PC-9 (cell line): ENCODE results near the gene CDHR5. TPM values are rescaled to one million over a fixed set of nuclear protein-coding genes. Genes with fewer than 3 reads are reported as not detected.
"Not testable (repeated sequence)": the region's sequence is repeated elsewhere in the genome, so short reads cannot be mapped to it uniquely, and the experiment has no call there.

Experiments used
- BruUV-seq: library from RNA; stranded (reverse); fragments of 400-500 nt; replicated peaks from 2 replicates; lab custom pipeline; 2021; lab: Mats Ljungman, UMichigan
- CTCF ChIA-PET: fragments of 300-600 bp; sonication (Branson Sonifier 250); formaldehyde crosslinking; loops from one replicate; lab custom pipeline; 2022; ENCODE audit warnings: antibody characterized with exemption; lab: Charles Lee
- POLR2A ChIA-PET: fragments of 300-600 bp; sonication (Branson Sonifier 250); formaldehyde crosslinking; loops from one replicate; lab custom pipeline; 2022; ENCODE audit warnings: antibody characterized with exemption; ENCODE audit not compliant: unreplicated experiment; lab: Charles Lee
- DNase-seq, 2 experiments: peaks; one replicate each; pipeline versions ENCODE4 v3.0.0 to v3.0.0-alpha.2; 2015 to 2022; ENCODE audit warnings: mixed read lengths in 1 of 2
- H2AFZ ChIP-seq: fragments of 200-600 bp; sonication (generic); 2 replicates; pipeline ENCODE4 v1.8.1; 2017; ENCODE audit warnings: antibody characterized with exemption
- H3F3A ChIP-seq: fragments of 200-600 bp; sonication (generic); 2 replicates; pipeline ENCODE4 v1.8.1; 2017; ENCODE audit warnings: antibody characterized with exemption, mild to moderate bottlenecking, low read depth; ENCODE audit not compliant: insufficient read depth
- H3K27ac ChIP-seq: fragments of 200-600 bp; sonication (generic); 2 replicates; pipeline ENCODE4 v1.6.1; 2016; ENCODE audit warnings: mixed run types
- H3K27me3 ChIP-seq: fragments of 200-600 bp; sonication (generic); 2 replicates; pipeline ENCODE4 v1.6.1; 2016; ENCODE audit warnings: low read depth, mixed run types; ENCODE audit not compliant: insufficient read depth
- H3K36me3 ChIP-seq: fragments of 200-600 bp; sonication (generic); 2 replicates; pipeline ENCODE4 v1.6.1; 2016; ENCODE audit warnings: low read depth, mixed run types
- H3K4me1 ChIP-seq: fragments of 200-600 bp; sonication (generic); replicated peaks from 2 replicates; pipeline ENCODE4 v1.6.1; 2016; ENCODE audit warnings: mixed run types; ENCODE audit not compliant: insufficient read depth
- H3K4me2 ChIP-seq: fragments of 200-600 bp; sonication (generic); 2 replicates; pipeline ENCODE4 v1.6.1; 2017; ENCODE audit warnings: mixed run types
- H3K4me3 ChIP-seq: fragments of 200-600 bp; sonication (generic); 2 replicates; pipeline ENCODE4 v1.6.1; 2016; ENCODE audit warnings: mixed run types
- H3K79me2 ChIP-seq: fragments of 200-600 bp; sonication (generic); 2 replicates; pipeline ENCODE4 v1.6.1; 2017; ENCODE audit warnings: low read depth, mixed run types
- H3K9me2 ChIP-seq: fragments of 200-600 bp; sonication (generic); 2 replicates; pipeline ENCODE4 v1.8.1; 2017; ENCODE audit warnings: mild to moderate bottlenecking; ENCODE audit not compliant: insufficient read depth
- H3K9me3 ChIP-seq: fragments of 200-600 bp; sonication (generic); 2 replicates; pipeline ENCODE4 v1.8.1; 2016; ENCODE audit warnings: low read depth; ENCODE audit not compliant: insufficient read depth
- H4K20me1 ChIP-seq: fragments of 200-600 bp; sonication (generic); 2 replicates; pipeline ENCODE4 v1.8.1; 2017; ENCODE audit not compliant: insufficient read depth
- CTCF ChIP-seq: fragments of 200-600 bp; sonication (generic); conservative IDR thresholded peaks from 2 replicates; pipeline ENCODE4 v1.6.1; 2017; ENCODE audit warnings: mixed run types, antibody characterized with exemption, mild to moderate bottlenecking, moderate library complexity
- EZH2 ChIP-seq: fragments of 200-600 bp; sonication (generic); IDR thresholded peaks from 2 replicates; pipeline ENCODE4 v1.8.0; 2017; ENCODE audit warnings: antibody characterized with exemption, low read depth
- intact Hi-C: fragments of 100-400 bp; cut with micrococcal nuclease; formaldehyde crosslinking; loops from one replicate; pipeline ENCODE4 v1.10.0; 2022; ENCODE audit not compliant: unreplicated experiment
- total RNA-seq: library from RNA; stranded (reverse); gene quantifications from 2 replicates; pipeline ENCODE4 v1.2.3, GENCODE V29; 2021

CDHR5 gene
- total RNA-seq, 1 experiment from 2014 or later, result not detected

DNA sequence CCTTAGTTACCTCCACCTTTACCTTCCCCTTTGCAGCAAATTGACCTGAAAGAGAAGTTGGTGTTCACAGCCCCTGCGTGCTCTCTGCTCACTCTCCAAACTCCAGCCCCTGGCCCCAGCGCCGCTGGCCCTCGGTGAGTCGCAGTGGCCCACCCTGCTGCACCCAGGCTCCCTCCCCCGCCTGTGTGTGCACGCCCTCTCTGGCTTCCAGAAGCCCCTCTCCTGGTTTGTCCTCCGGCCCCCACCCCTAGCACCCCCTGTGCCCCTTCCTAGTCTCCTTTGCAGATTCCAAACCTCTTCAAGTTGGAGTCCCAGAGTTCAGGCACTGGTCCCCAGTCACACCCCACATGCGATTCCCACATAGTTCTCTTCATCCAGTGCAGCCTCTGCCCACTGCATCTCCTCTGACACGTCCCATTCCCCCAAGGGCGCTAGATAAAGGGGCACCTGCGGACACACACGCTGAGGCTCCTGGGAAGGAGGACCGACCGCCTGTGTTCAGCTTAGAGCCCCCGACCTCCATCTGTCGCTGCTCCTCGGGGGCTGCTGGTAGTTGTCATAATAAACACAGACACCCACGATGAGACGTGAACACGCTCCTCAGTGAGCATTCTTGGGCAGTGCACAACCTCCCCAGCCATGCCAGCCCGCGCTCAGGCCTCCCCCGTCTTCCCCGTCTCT is 50.0 kb downstream of the CDHR5 start:
- peak overlapping the region; percentile 84 for H2AFZ ChIP-seq
- no peaks in the 10 kb centered on the region for H3K9me3 ChIP-seq
- no TSS peak for BruUV-seq
- peaks cover 28% of the 10 kb centered on the region for H4K20me1 ChIP-seq
- ChIA-PET CTCF (interaction anchor here (0.6 kb wide), 1 partner anchor 144 kb away, joined by 6 read pairs; no protein-coding TSS in a partner anchor), POLR2A (interaction anchor here (0.6 to 1.1 kb wide), 2 partner anchors 15 to 41 kb away, joined by 3 read pairs; no protein-coding TSS in a partner anchor)
- H3K4me3 ChIP-seq, result peak overlapping the region; percentile 68; the same call in 1 of the 2 replicates
- H3K27me3 ChIP-seq, result no peaks in the 10 kb centered on the region
- no peak overlapping the region for H3K27ac ChIP-seq
- H3K9me2 ChIP-seq, result no peaks in the 10 kb centered on the region
- peaks cover 31% of the 10 kb centered on the region for H3K79me2 ChIP-seq
- TF ChIP-seq CTCF, result no peak
- TF ChIP-seq EZH2, result no peak
- peak overlapping the region; percentile 83 for H3K4me2 ChIP-seq
- intact Hi-C loops, result no loop called here
- H3F3A ChIP-seq, result no peaks in the 10 kb centered on the region
- no peaks in the 10 kb centered on the region; the same call in 1 of the 2 replicates for H3K36me3 ChIP-seq
- DNase-seq, result no peak
- peaks cover 16% of the 10 kb centered on the region for H3K4me1 ChIP-seq

DNA sequence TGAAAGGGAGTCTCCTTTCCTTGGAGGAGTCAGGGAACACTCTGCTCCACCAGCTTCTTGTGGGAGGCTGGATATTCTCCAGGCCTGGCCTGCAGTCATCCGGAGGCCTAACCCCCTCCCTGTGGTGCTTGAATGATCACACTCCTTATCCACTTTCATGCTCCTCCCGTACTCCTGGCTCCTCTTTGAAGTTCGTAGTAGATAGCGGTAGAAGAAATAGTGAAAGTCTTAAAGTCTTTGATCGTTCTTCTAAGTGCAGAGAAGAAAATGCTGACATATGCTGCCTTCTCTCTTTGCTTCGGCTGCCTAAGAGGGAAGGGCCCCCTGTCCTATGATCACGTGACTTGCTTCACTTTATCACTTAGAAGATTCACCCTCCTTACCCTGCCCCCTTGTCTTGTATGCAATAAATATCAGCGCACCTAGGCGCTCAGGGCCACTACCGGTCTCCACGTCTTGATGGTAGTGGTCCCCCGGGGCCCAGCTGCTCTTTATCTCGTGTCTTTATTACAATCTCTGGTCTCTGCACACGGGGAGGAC is 50.7 kb downstream of the CDHR5 start:
- H3K4me3 ChIP-seq, H3K36me3 ChIP-seq, H3K9me3 ChIP-seq, H3K27ac ChIP-seq, H2AFZ ChIP-seq, H3K9me2 ChIP-seq, POLR2A ChIA-PET, DNase-seq, H3K4me2 ChIP-seq, H3F3A ChIP-seq, intact Hi-C loops, H3K27me3 ChIP-seq, CTCF ChIA-PET: not testable (repeated sequence)
- Histone ChIP-seq H3K79me2 (peaks cover 24% of the 10 kb centered on the region), H4K20me1 (peaks cover 22% of the 10 kb centered on the region), H3K4me1 (peaks cover 20% of the 10 kb centered on the region)
- TSS peak; percentile 21 for BruUV-seq

DNA sequence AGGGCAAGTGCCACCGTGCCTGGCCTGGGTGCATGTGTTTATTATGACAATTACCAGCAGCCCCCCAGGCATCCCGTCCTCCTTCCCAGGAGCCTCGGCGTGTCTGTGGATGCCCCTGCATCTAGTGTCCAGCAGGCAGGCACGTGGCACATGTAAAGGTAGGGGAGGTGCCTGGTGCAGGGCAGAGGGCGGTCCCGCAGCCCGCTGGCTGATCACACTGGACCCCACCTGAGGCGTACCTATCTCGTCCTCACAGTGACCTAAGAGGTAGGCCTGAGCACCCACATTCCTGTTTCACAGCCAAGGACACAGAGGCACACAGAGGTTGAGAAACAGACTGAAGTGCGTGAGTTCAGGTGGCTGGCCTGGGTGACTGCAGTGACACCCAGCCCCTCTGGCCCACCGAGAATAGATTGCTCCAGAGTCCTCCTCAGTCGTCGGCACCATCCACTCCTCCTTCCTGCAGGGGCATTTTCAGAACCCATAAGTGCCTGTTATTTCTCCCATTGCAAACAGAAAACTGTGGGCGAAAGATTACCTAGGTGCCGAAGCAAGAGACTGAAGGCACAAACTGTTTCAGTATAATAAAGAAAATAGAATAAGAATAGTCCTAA is 51.5 kb downstream of the CDHR5 start:
- no peak for DNase-seq
- H3K4me2 ChIP-seq, result no peak overlapping the region
- peaks cover 13% of the 10 kb centered on the region for H4K20me1 ChIP-seq
- peaks cover 15% of the 10 kb centered on the region for H3K4me1 ChIP-seq
- peaks cover 16% of the 10 kb centered on the region for H3K79me2 ChIP-seq
- H3K27ac ChIP-seq, result no peak overlapping the region
- no peak overlapping the region for H3K4me3 ChIP-seq
- H3F3A ChIP-seq, result no peaks in the 10 kb centered on the region
- intact Hi-C loops, result no loop called here
- no peaks in the 10 kb centered on the region for H3K9me2 ChIP-seq
- H3K36me3 ChIP-seq, result no peaks in the 10 kb centered on the region; the same call in 1 of the 2 replicates
- H2AFZ ChIP-seq, result no peak overlapping the region
- H3K9me3 ChIP-seq, result no peaks in the 10 kb centered on the region
- ChIA-PET POLR2A (no interaction called here), CTCF (no interaction called here)
- H3K27me3 ChIP-seq, result no peaks in the 10 kb centered on the region
- TF ChIP-seq EZH2 (no peak), CTCF (no peak)
- no TSS peak for BruUV-seq
